Activated CD4-positive, CD25-positive, alpha-beta regulatory T cell (primary cell): ENCODE measurements around the gene MYL2.
"Not testable (repeated sequence)": the region's sequence is repeated elsewhere in the genome, so short reads cannot be mapped to it uniquely, and the experiment has no call there.

Experiments
- DNase-seq, 4 experiments: peaks; one replicate each; lab custom pipeline; 2025; lab: John Stamatoyannopoulos, UW

The MYL2 gene, protein sequence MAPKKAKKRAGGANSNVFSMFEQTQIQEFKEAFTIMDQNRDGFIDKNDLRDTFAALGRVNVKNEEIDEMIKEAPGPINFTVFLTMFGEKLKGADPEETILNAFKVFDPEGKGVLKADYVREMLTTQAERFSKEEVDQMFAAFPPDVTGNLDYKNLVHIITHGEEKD

DNA sequence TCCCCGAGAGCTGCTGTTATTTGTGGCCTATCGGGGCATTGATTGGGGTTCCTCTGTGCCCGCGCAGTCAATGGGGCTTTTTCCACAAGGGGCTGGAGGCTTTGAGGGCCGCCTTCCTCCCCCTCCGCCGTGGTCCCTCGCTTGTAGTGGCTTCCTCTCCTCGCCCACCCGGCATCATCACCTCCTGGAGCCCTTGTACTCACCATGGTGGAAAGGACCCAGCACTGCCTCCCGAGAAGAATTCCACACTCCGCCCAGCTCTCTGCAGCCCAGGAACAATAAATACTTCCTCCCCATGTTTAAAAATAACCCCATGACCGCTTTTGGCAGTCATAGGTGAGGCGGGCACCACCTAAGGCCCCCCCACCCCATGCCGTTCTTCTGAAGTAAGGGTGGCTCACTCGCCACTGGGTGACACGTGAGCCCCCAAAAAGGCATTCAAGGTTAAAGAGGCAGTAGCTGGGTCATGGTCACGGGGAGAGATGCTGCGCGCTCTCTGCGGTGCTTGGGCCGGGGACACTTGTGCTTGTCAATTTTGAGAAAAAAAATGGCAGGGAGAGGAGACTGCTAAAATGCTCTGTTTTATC lies at the start of gene MYL2:
TSS of gene MYL2 (minus strand) at position 256 of the 587 bp plus-strand sequence. CDS start at position 206, 50 bp downstream.
- no peak for DNase-seq

GRCh38 chr12:110966081-110966760 lies 45.8 kb upstream of the MYL2 start:
- no peak for DNase-seq

DNA sequence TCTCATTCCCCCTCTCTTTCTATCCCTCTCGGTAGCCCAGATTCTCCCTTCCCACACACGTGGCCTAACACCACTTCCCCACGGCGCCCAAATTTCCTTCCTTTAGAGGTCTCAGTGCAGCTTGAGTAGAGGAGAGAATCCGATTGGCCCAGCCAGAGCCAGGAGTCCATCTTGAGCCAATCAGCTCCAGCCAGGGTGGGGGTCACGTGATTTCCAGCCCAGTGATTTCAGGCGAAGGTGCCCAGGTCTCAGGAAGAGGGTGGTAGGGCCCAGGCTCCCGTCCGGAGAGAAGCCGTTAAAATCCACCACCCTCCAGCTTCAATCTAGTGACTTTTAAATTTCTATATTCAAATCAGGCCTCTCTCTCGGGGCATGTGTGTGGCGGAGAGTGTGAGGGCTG lies 45.2 kb upstream of the MYL2 start:
- DNase-seq = no peak

- no peak for DNase-seq
Observed at GRCh38 chr12:110960795-110961194, 40.4 kb upstream of the MYL2 start.

- no peak for DNase-seq
Observed at GRCh38 chr12:110957652-110958051, 37.3 kb upstream of the MYL2 start.

GRCh38 chr12:110957159-110957558 lies 36.8 kb upstream of the MYL2 start:
- DNase-seq = no peak

- DNase-seq = not testable (repeated sequence)
Observed at GRCh38 chr12:110950867-110951266, 30.5 kb upstream of the MYL2 start.

DNA sequence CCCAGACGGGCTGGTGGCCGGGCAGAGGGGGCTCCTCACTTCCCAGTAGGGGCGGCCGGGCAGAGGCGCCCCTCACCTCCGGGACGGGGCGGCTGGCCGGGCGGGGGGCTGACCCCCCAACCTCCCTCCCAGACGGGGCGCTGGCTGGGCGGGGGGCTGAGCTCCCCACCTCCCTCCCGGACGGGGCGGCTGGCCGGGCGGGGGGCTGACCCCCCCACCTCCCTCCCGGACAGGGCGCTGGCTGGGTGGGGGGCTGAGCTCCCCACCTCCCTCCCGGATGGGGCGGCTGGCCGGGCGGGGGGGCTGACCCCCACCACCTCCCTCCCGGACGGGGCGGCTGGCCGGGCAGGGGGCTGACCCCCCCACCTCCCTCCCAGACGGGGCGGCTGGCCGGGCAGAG lies 30.1 kb upstream of the MYL2 start:
- not testable (repeated sequence) for DNase-seq

DNA sequence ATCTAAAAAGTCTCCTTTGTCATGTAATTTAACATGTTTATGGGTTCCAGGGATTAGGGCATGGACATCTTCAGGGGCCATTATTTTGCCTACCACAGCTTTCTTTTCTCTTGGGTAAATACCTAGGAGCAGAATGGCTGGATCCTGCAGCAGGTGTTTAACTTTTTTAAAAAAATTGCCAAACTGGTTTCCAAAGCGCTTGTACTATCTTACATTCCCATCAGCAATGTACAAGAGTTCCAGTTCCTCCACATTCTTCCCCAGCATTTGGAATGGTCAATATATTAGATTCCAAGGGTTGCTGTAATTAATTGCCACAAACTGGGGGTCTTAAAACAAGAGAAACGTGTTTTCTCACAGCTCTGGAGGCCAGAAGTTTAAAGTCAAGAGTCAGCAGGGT lies 27.7 kb upstream of the MYL2 start:
- DNase-seq = no peak

DNA sequence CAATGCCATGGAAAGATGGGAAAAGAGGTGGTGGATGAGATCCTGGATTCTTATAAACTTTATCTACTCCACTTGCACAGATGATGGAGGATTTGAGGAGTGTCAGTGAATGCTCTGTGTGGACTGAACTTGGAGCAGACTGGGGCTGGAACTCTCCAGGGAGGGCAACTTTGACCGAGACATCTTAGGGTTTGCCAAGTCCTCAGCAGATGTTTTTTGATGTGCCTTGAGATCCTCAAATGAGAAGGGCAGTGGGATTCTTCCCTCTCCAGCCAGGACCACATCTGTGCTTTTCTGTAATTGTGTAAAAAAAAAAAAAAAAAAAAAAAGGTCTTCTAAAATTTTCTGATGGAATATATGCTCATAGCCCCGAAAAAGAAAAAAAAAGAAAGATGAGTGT lies 23.0 kb upstream of the MYL2 start:
- no peak for DNase-seq

DNA sequence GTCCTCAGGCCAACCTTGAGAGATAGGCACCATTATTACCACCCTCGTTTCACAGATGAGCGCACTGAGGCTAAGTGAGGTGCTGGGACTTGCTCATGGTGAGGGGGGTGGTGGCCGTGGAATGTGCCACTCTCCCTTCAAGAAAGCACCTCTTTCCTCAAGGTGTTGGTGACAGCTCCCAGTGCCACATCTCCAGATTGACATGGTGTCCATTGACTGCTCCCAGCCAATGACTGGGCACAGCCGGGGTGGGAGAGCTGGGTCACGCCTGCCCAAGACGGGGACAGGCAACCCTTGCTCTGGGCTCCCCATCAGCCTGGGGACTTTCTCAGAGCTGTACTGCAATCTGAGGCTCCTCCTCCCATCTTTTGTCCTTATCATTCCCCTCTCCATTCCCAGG lies 21.0 kb upstream of the MYL2 start:
- no peak for DNase-seq

DNA sequence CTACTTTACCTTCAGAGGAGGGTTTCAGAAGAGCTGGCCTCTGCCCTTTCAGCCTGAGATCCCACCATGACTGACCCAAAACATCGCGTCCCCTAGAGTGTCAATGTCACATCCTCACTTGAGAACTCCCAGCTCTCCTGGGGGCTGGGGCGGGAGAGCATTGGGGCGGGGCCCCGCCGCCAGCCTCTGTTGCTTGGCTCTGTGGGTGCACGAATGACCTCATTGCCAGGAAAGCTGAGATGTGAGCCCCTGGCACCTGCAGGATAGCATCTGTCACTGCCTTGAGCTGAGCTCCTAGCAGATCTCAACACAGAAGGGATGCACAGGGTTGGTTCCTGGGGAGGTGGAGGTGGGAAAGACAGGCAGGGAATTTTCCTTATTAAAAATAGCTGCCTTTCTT lies 20.6 kb upstream of the MYL2 start:
- DNase-seq = no peak

DNA sequence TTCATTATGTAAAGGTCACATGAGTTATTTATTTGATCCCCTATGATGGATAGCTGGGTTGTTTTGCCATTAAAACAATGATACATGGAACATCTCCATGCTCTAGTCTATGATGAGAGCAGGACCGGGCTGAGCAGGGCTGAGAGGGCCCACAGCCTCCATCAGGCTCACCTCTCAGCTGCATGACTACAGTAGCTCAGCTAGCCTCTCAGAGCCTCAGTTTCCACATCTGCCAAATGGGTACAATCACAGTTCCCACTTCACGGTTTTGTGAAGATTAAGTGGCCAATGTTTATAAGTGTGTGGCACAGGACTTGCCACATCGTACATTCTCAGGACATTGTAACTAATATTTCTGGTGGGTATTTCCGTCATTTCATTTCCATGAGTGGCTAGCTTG lies 19.9 kb upstream of the MYL2 start:
- DNase-seq = no peak

- DNase-seq = peak; percentile 6 to 35 (median 22)
Observed at GRCh38 chr12:110937104-110937641, 16.8 kb upstream of the MYL2 start.

GRCh38 chr12:110936367-110937103 lies 16.2 kb upstream of the MYL2 start:
- no peak for DNase-seq

DNA sequence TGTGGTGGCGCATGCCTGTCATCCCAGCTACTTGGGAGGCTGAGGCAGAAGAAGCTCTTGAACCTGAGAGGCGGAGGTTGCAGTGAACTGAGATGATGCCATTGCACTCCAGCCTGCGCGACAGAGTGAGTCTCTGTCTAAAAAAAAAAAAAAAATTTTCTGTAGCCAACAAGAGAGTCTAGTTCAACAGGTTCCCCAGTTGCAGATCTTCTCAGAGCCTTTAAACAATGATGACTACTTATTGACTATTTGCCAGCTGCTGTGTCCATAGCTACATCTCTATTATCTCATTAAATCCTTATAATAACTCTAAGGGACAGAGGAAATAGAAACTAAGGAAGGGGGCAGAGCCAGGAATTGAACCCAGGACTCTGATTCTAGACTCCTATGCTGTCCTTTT lies 15.2 kb upstream of the MYL2 start:
- DNase-seq = no peak

- DNase-seq = no peak
Observed at GRCh38 chr12:110934093-110934852, 13.9 kb upstream of the MYL2 start.

- DNase-seq = no peak
Observed at GRCh38 chr12:110933326-110933974, 13.1 kb upstream of the MYL2 start.

- DNase-seq = no peak
Observed at GRCh38 chr12:110932046-110932445, 11.7 kb upstream of the MYL2 start.

DNA sequence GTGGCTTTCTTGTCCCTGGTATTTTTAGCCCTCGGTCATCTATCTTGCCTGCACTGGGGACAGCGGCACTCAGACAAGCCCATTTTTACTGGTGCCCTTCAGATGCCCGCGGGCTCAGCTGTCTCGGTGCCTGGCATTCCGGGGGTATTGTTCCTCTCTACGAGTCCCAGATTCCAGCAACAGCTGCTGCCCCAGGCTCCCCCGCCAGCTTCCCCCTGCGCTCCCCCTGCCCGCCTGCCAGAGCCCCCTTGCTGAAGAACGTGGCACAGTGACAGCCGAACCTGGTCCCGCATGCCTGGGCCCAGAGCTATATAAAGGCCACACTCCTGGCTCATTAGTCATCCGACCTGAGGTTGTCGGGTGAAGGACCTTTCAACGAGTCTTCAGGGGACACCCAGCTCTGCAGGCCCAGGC lies 10.9 kb upstream of the MYL2 start:
- DNase-seq = no peak
